HG03103 (cell line): Measurements from ENCODE around the gene NTS.

ENCODE experiments used
- ATAC-seq: cut with Tn5 transposase; IDR thresholded peaks from one replicate; pipeline ENCODE4 v1.9.1; 2021; ENCODE audit warnings: low read depth; ENCODE audit not compliant: unreplicated experiment

The NTS gene

GRCh38 chr12:85920324-85920947, 46.3 kb downstream of the NTS start:
- ATAC-seq, result peak; percentile 67

- no peak for ATAC-seq
Observed at GRCh38 chr12:85923767-85924331, 49.8 kb downstream of the NTS start.

GRCh38 chr12:85927166-85927565, 53.1 kb downstream of the NTS start:
- ATAC-seq, result no peak
